GM18873 (cell line): ENCODE results near the gene CDC42BPG.
"Not testable (repeated sequence)": the region's sequence is repeated elsewhere in the genome, so short reads cannot be mapped to it uniquely, and the experiment has no call there.

Source experiments
- ATAC-seq: cut with Tn5 transposase; IDR thresholded peaks from one replicate; pipeline ENCODE4 v1.9.1; 2021; ENCODE audit warnings: mild to moderate bottlenecking, moderate library complexity, moderate number of reproducible peaks; ENCODE audit not compliant: unreplicated experiment, low FRiP score

The CDC42BPG gene

GRCh38 chr11:64837887-64838351 is 6.5 kb downstream of the CDC42BPG start:
- no peak for ATAC-seq

- ATAC-seq = no peak
Observed at GRCh38 chr11:64836448-64837072, 7.9 kb downstream of the CDC42BPG start.

GRCh38 chr11:64835616-64836447 is 8.6 kb downstream of the CDC42BPG start:
- ATAC-seq = no peak

GRCh38 chr11:64834723-64835615 is 9.5 kb downstream of the CDC42BPG start:
- ATAC-seq = no peak

GRCh38 chr11:64834031-64834722 is 10.3 kb downstream of the CDC42BPG start:
- no peak for ATAC-seq

- no peak for ATAC-seq
Observed at GRCh38 chr11:64833509-64833908, 10.9 kb downstream of the CDC42BPG start.

GRCh38 chr11:64833198-64833502 is 11.3 kb downstream of the CDC42BPG start:
- ATAC-seq = no peak

GRCh38 chr11:64832467-64833197 is 11.8 kb downstream of the CDC42BPG start:
- ATAC-seq = no peak

- ATAC-seq = no peak
Observed at GRCh38 chr11:64831411-64831891, 13.0 kb downstream of the CDC42BPG start.

GRCh38 chr11:64829536-64830251 is 14.8 kb downstream of the CDC42BPG start:
- ATAC-seq = no peak

- no peak for ATAC-seq
Observed at GRCh38 chr11:64827451-64827839, 17.0 kb downstream of the CDC42BPG start.

- ATAC-seq = no peak
Observed at GRCh38 chr11:64826578-64827450, 17.6 kb downstream of the CDC42BPG start.

GRCh38 chr11:64826062-64826461 is 18.4 kb downstream of the CDC42BPG start:
- ATAC-seq = no peak

GRCh38 chr11:64823568-64824119 is 20.8 kb downstream of the CDC42BPG start:
- no peak for ATAC-seq

GRCh38 chr11:64817476-64817875 is 27.0 kb downstream of the CDC42BPG start:
- ATAC-seq = no peak

- not testable (repeated sequence) for ATAC-seq
Observed at GRCh38 chr11:64815433-64815832, 29.0 kb downstream of the CDC42BPG start.

- peak; percentile 40 for ATAC-seq
Observed at GRCh38 chr11:64814712-64815187, 29.7 kb downstream of the CDC42BPG start.

GRCh38 chr11:64813826-64814225 is 30.6 kb downstream of the CDC42BPG start:
- ATAC-seq = no peak
